K562 (cell line): ENCODE data around the gene LTA. TPM values are rescaled to one million over a fixed set of nuclear protein-coding genes. Genes with fewer than 3 reads are reported as not detected.

Experiments used
- ATAC-seq: fragments of 200-7000 bp; cut with Tn5 transposase; 3 replicates; pipeline ENCODE4 v1.9.1; 2020; ENCODE audit warnings: moderate library complexity
- BruUV-seq: library from RNA; stranded (reverse); fragments of 400-500 nt; replicated peaks from 2 replicates; lab custom pipeline; 2021; lab: Mats Ljungman, UMichigan
- CTCF ChIA-PET: fragments of 300-600 bp; formaldehyde crosslinking; extraction: SDS; loops from one replicate; lab custom pipeline; 2021; ENCODE audit warnings: low intra/inter-chr PET ratio; lab: Yijun Ruan, JAX
- POLR2A ChIA-PET: fragments of 300-600, 350-650 bp; sonication (Branson Sonifier 250); formaldehyde crosslinking; extraction: SDS; loops from one replicate; lab custom pipeline; 2021; ENCODE audit warnings: antibody characterized with exemption, inconsistent platforms; lab: Yijun Ruan, JAX
- DNase-seq, 4 experiments: peaks; one replicate each; pipeline versions ENCODE4 v3.0.0 to v3.0.0-alpha.2; 2011 to 2018; ENCODE audit warnings: low spot score in 3 of 4, mixed read lengths in 3 of 4; ENCODE audit errors: extremely low read depth in 1 of 4
- FAIRE-seq: peaks from 2 replicates; lab custom pipeline; 2011; peaks lifted over from hg19 to GRCh38; lab: Jason Lieb, UNC
- H2AFZ ChIP-seq: 2 replicates; pipeline ENCODE4 v1.6.0; 2011; ENCODE audit warnings: low read depth, low read length, control low read depth, inconsistent platforms
- H3K27ac ChIP-seq: fragments of 200-600 bp; 3 replicates; pipeline ENCODE4 v1.8.0; 2011; ENCODE audit warnings: low read depth, mild to moderate bottlenecking, control low read depth, inconsistent platforms, low read length, moderate library complexity, mixed read lengths; ENCODE audit errors: extremely low read depth
- H3K27me3 ChIP-seq, 2 experiments: fragments of 300-600 bp in 1 of 2; 2 replicates in 1 of 2; 3 replicates in 1 of 2; pipeline versions ENCODE4 v1.6.0 to v1.8.0; 2011; ENCODE audit warnings: inconsistent platforms in 2 of 2, low read length in 2 of 2, mild to moderate bottlenecking in 1 of 2, mixed read lengths in 1 of 2, moderate library complexity in 1 of 2; ENCODE audit not compliant: control insufficient read depth in 2 of 2, insufficient read depth in 2 of 2
- H3K36me3 ChIP-seq: fragments of 300-600 bp; 3 replicates; pipeline ENCODE4 v1.8.0; 2011; ENCODE audit warnings: mild to moderate bottlenecking, low read length, inconsistent platforms; ENCODE audit not compliant: control insufficient read depth, insufficient read depth
- H3K4me1 ChIP-seq, 2 experiments: fragments of 200-600 bp in 1 of 2; replicated peaks in 1 of 2; 2 replicates in 1 of 2; 3 replicates in 1 of 2; pipeline versions ENCODE4 v1.5.1 to v1.8.0; 2011; ENCODE audit warnings: inconsistent platforms in 2 of 2, low read length in 2 of 2, mild to moderate bottlenecking in 1 of 2, mixed read lengths in 1 of 2, moderate library complexity in 1 of 2; ENCODE audit not compliant: control insufficient read depth in 2 of 2, insufficient read depth in 2 of 2
- H3K4me2 ChIP-seq: 2 replicates; pipeline ENCODE4 v1.6.1; 2011; ENCODE audit warnings: low read length, control low read depth, inconsistent platforms, mixed read lengths; ENCODE audit not compliant: insufficient read depth
- H3K4me3 ChIP-seq: fragments of 200-600 bp; sonication (generic), shearing (Covaris generic); 2 replicates; pipeline ENCODE4 v1.5.1; 2016; ENCODE audit warnings: control low read depth, inconsistent platforms
- H3K79me2 ChIP-seq: fragments of 200-600 bp; 3 replicates; pipeline ENCODE4 v1.8.0; 2011; ENCODE audit warnings: low read length, inconsistent platforms; ENCODE audit not compliant: control insufficient read depth, insufficient read depth
- H3K9ac ChIP-seq, 2 experiments: 2 replicates each; pipeline versions ENCODE4 v1.6.0 to v1.6.1; 2011; ENCODE audit warnings: low read depth in 2 of 2, low read length in 2 of 2, control low read depth in 1 of 2, inconsistent platforms in 1 of 2, mild to moderate bottlenecking in 1 of 2, mixed read lengths in 1 of 2; ENCODE audit not compliant: insufficient read depth in 1 of 2
- H3K9me1 ChIP-seq: one replicate; pipeline ENCODE4 v1.6.0; 2011; ENCODE audit warnings: inconsistent platforms, mild to moderate bottlenecking, low read length, moderate library complexity; ENCODE audit not compliant: control insufficient read depth, insufficient read depth
- H3K9me3 ChIP-seq: replicated peaks from 2 replicates; pipeline ENCODE4 v1.5.1; 2011; ENCODE audit warnings: low read depth, low read length, inconsistent platforms; ENCODE audit not compliant: control insufficient read depth, insufficient read depth
- H4K20me1 ChIP-seq: replicated peaks from 2 replicates; pipeline ENCODE4 v1.6.1; 2011; ENCODE audit warnings: low read length, inconsistent platforms, mixed read lengths; ENCODE audit not compliant: control insufficient read depth, insufficient read depth
- CC2D1A ChIP-seq: fragments of 450-650 bp; IDR thresholded peaks from 2 replicates; pipeline ENCODE4 v1.6.1; 2017; ENCODE audit warnings: mild to moderate bottlenecking
- KDM4B ChIP-seq, 2 experiments: fragments of 450-650 bp in 1 of 2; sonication (generic) in 1 of 2; IDR thresholded peaks; 2 replicates each; pipeline ENCODE4 v1.6.1; 2016 to 2017; ENCODE audit warnings: borderline replicate concordance in 2 of 2, antibody characterized with exemption in 1 of 2, low read depth in 1 of 2, mild to moderate bottlenecking in 1 of 2
- MAFG ChIP-seq: fragments of 450-650 bp; conservative IDR thresholded peaks from 2 replicates; pipeline ENCODE4 v1.6.1; 2016; ENCODE audit warnings: missing genetic modification characterization, missing compliant biosample characterization
- POLR2A ChIP-seq: fragments of 450-650 bp; conservative IDR thresholded peaks from 2 replicates; pipeline ENCODE4 v1.6.1; 2016
- POLR2AphosphoS5 ChIP-seq: IDR thresholded peaks from 2 replicates; pipeline ENCODE4 v1.6.1; 2011; ENCODE audit warnings: mild to moderate bottlenecking, low read depth, low read length, moderate library complexity; ENCODE audit not compliant: control insufficient read depth, insufficient read depth
- POLR2B ChIP-seq: fragments of 450-650 bp; IDR thresholded peaks from 2 replicates; pipeline ENCODE4 v1.6.1; 2018; ENCODE audit warnings: low read depth; ENCODE audit not compliant: partially characterized antibody
- SUPT5H ChIP-seq: fragments of 450-650 bp; IDR thresholded peaks from 2 replicates; pipeline ENCODE4 v1.6.1; 2016
- WGBS: fragments of 100-300 bp; shearing (Covaris generic); methylation state at CpG from one replicate; pipeline ENCODE4 v1.1.6; 2016; ENCODE audit warnings: low coverage, mixed read lengths; ENCODE audit not compliant: insufficient coverage; ENCODE audit errors: missing lambda C conversion rate; 5-methylcytosine and 5-hydroxymethylcytosine counted together
- in situ Hi-C: fragments of 300-500 bp; cut with MboI; formaldehyde crosslinking; loops from 4 replicates; pipeline ENCODE4 v1.15.0; 2018; ENCODE audit warnings: inconsistent platforms, mixed read lengths
- intact Hi-C: fragments of 100-400 bp; cut with micrococcal nuclease; formaldehyde crosslinking; loops from 2 replicates; pipeline ENCODE4 v1.14.2; 2022
- polyA plus RNA-seq, 8 experiments: library from polyadenylated mRNA; depleted of rRNA in 4 of 8; stranded (reverse) in 5 of 8; unstranded in 3 of 8; fragments of >200 nt; fragmentation: Nextera tagmentation in 2 of 8; fragmentation: Illumina TruSeq in 1 of 8; extraction: Ambion mirVana in 2 of 8; extraction: Trizol in 1 of 8; gene quantifications; 2 replicates each; pipeline versions ENCODE4 v1.2.1 to v1.2.3, GENCODE V29; 2011 to 2014; ENCODE audit warnings: inconsistent platforms in 1 of 8, missing spikeins in 1 of 8
- total RNA-seq, 7 experiments: library from RNA; depleted of rRNA in 6 of 7; stranded (reverse); fragments of >200 nt in 6 of 7; fragmentation: Illumina TruSeq in 2 of 7; extraction: Trizol in 2 of 7; gene quantifications; 2 replicates each; pipeline versions ENCODE4 v1.2.1 to v1.2.3, GENCODE V29; 2011 to 2021; ENCODE audit warnings: low replicate concordance in 1 of 7

Gene LTA
- total and polyA plus RNA-seq, 9 of the 15 experiments (the other 6 are each of a cell fraction or from before 2014, with no cell fraction given) = 0.80 TPM; not detected in 8

GRCh38 chr6:31535538-31536324 is 36.4 kb upstream of the LTA start:
- Histone ChIP-seq H3K4me2 (no peak overlapping the region), H3K9ac (no peak overlapping the region), H4K20me1 (peaks cover 62% of the 10 kb centered on the region), H3K9me1 (peaks cover 21% of the 10 kb centered on the region), H3K27me3 (no peaks in the 10 kb centered on the region), H3K9me3 (no peaks in the 10 kb centered on the region), H3K4me3 (no peak overlapping the region), H3K4me1 (peaks cover 12 to 18% of the 10 kb centered on the region in 2 experiments), H3K36me3 (peaks cover 100% of the 10 kb centered on the region), H3K79me2 (peaks cover 75% of the 10 kb centered on the region), H3K27ac (no peak overlapping the region), H2AFZ (no peak overlapping the region)
- FAIRE-seq (no peak), ATAC-seq (no peak), DNase-seq (no peak)
- in situ Hi-C loops = loop anchor here (25.0 kb wide), 1 partner anchor 1427 kb away; the partner anchor contains the start of genes BRD2 and HLA-DMA
- POLR2A ChIA-PET = interaction anchor here (0.7 to 1.1 kb wide), 3 partner anchors 19 to 67 kb away, joined by 3 read pairs; no protein-coding TSS in a partner anchor
- intact Hi-C loops = no loop called here
- TF ChIP-seq SUPT5H (peak; percentile 56; the same call in 1 of the 2 replicates), POLR2AphosphoS5 (peak; percentile 42; the same call in 1 of the 2 replicates), KDM4B (IDR thresholded peaks at IDR 0.05; ENCODE audit: borderline replicate concordance in 2 of 2, low read depth in 1 of 2) (no peak), CC2D1A (no peak), POLR2A (peak; percentile 53; the same call in 1 of the 2 replicates), POLR2B (peak; percentile 48), MAFG (tag) (no peak)
- WGBS = 71% methylated on average over 2 of the region's 2 CpGs
- CTCF ChIA-PET = no interaction called here
- BruUV-seq = no TSS peak
